Endodermal cell (in vitro differentiated cells): ENCODE data around the gene TMIGD1. TPM values are rescaled to one million over a fixed set of nuclear protein-coding genes. Genes with fewer than 3 reads are reported as not detected.
A peak's percentile ranks its signal among the peaks of the same experiment; 100 is the strongest.

Experiments
- DNase-seq: peaks from one replicate; pipeline ENCODE4 v3.0.0-alpha.2; 2017
- H3K27ac ChIP-seq: 2 replicates; pipeline ENCODE4 v1.5.1; 2013; ENCODE audit warnings: mild to moderate bottlenecking, low read depth, low read length, moderate library complexity
- H3K27me3 ChIP-seq: 2 replicates; pipeline ENCODE4 v1.6.1; 2013; ENCODE audit warnings: mild to moderate bottlenecking, low read length, moderate library complexity; ENCODE audit not compliant: insufficient read depth, control insufficient read depth, poor library complexity, severe bottlenecking
- H3K36me3 ChIP-seq: 2 replicates; pipeline ENCODE4 v1.7.0; 2013; ENCODE audit warnings: mild to moderate bottlenecking, low read length, moderate library complexity; ENCODE audit not compliant: control insufficient read depth, insufficient read depth
- H3K4me1 ChIP-seq: one replicate; pipeline ENCODE4 v1.7.0; 2013; ENCODE audit warnings: low read length; ENCODE audit not compliant: control insufficient read depth, insufficient read depth
- H3K4me3 ChIP-seq: 2 replicates; pipeline ENCODE4 v1.5.1; 2013; ENCODE audit warnings: mild to moderate bottlenecking, low read length, moderate library complexity
- H3K9ac ChIP-seq: 2 replicates; pipeline ENCODE4 v1.6.1; 2013; ENCODE audit warnings: mild to moderate bottlenecking, low read length, moderate library complexity; ENCODE audit not compliant: poor library complexity, severe bottlenecking; ENCODE audit errors: extremely low read depth
- H3K9me3 ChIP-seq: 2 replicates; pipeline ENCODE4 v1.6.1; 2013; ENCODE audit warnings: mild to moderate bottlenecking, low read length, moderate library complexity; ENCODE audit not compliant: control insufficient read depth
- H3K27ac Mint-ChIP-seq: 2 replicates; pipeline ENCODE4 v1.8.0; 2020; ENCODE audit warnings: mixed read lengths
- H3K27me3 Mint-ChIP-seq: 2 replicates; pipeline ENCODE4 v1.8.0; 2021; ENCODE audit warnings: mild to moderate bottlenecking, mixed read lengths; ENCODE audit not compliant: insufficient read depth
- H3K36me3 Mint-ChIP-seq: 2 replicates; pipeline ENCODE4 v1.8.0; 2020; ENCODE audit warnings: low read depth, mixed read lengths
- H3K4me1 Mint-ChIP-seq: 2 replicates; pipeline ENCODE4 v1.8.0; 2020; ENCODE audit warnings: mixed read lengths
- H3K4me3 Mint-ChIP-seq: 2 replicates; pipeline ENCODE4 v1.8.0; 2020; ENCODE audit warnings: mild to moderate bottlenecking, moderate library complexity, mixed read lengths
- H3K9me3 Mint-ChIP-seq: 2 replicates; pipeline ENCODE4 v1.8.0; 2020; ENCODE audit warnings: mild to moderate bottlenecking, mixed read lengths
- WGBS, 2 experiments: methylation state at CpG; one replicate each; pipeline versions ENCODE4 v1.1.5 to v1.1.7; 2013; ENCODE audit warnings: missing lambda C conversion rate in 2 of 2, mixed read lengths in 1 of 2; ENCODE audit not compliant: insufficient coverage in 1 of 2, insufficient read length in 1 of 2; 5-methylcytosine and 5-hydroxymethylcytosine counted together
- long read RNA-seq, 4 experiments: library from polyadenylated mRNA in 2 of 4; library from RNA in 1 of 4; library from capped mRNA in 1 of 4; stranded (forward) in 3 of 4; unstranded in 1 of 4; transcript quantifications; one replicate each; pipeline ENCODE4 v2.0.0, GENCODE V29; 2020 to 2021; ENCODE audit warnings: inconsistent platforms in 1 of 4
- polyA plus RNA-seq, 2 experiments: library from polyadenylated mRNA; stranded (reverse); fragments of 50-300 nt; gene quantifications; one replicate each; pipeline ENCODE4 v1.2.3, GENCODE V29; 2013
- total RNA-seq, 2 donors: library from RNA; stranded (reverse); fragmentation: NEBNext Ultra II Directional in 1 of 2; extraction: Animal tissue kit (Norgen Biotek cat#: 25700) in 1 of 2; gene quantifications; 2 replicates in 1 of 2; 3 replicates in 1 of 2; pipeline ENCODE4 v1.2.1, GENCODE V29; 2021
- TF ChIP-seq, protein P1 (sequence below): fragments of 200-600 bp; sonication (generic); conservative IDR thresholded peaks from 2 replicates; pipeline ENCODE4 v1.5.0; 2021; ENCODE audit warnings: antibody characterized with exemption, mild to moderate bottlenecking

TMIGD1 gene
- total RNA-seq = not detected
- not detected for polyA plus RNA-seq (2013, experiment 1 of 2)
- not detected for polyA plus RNA-seq (2013, experiment 2 of 2)
- long read RNA-seq, experiment 1 = 0 reads
- long read RNA-seq, experiment 2 = 0 reads
- long read RNA-seq, experiment 3 = 0 reads
- long read RNA-seq, experiment 4 = 0 reads

DNA sequence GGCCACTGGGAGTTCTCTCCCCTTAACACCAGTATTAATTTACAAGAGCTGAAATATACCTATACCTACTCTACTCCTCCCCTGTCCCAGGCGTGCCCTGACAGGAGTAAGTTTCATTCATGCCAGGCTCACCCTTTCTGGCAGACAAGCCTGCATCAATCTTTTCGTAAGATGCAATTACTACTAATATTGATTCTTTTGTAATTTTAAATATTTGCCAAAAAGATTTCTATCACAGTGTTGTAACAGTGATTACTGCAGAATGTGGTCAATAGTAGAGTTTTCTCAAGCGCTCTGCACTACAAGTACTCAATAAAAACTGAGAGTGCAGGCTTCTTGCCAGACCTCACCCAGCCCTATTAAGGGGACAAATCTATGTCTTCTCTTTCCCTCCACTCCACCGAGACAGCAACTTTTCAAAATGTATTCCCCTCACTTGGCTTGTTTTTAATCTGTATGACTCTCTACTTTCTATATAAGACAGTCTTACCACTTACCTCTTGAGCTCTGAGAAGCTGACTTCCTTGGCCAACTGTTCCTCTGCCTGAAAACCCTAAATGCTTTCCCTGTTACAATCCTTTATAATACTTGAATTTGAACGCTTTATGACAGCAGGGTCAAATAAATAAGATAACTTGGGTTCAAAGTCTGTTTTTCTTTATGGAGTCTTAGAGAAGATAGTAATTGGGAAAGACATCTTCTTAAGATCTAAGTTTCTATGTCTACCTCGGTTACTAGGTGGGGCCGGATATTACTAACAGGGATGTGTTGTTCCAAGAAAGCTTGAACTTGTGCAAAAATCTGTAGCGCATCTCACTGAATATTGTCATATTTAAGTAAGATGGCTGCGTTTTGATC lies at the start of gene TMIGD1:
TSS of gene TMIGD1 (minus strand) at position 555 of the 858 bp plus-strand sequence. CDS start 1,924 bp downstream, outside the sequence.
- no peaks in the 10 kb centered on the region for H3K36me3 ChIP-seq
- WGBS, 2 experiments = 96 to 97% methylated on average over 7 to 8 of the region's 9 CpGs
- no peaks in the 10 kb centered on the region for H3K9me3 ChIP-seq
- Mint-ChIP-seq H3K27me3 (no peaks in the 10 kb centered on the region), H3K27ac (no peak within 1 kb of the TSS), H3K4me3 (no peak within 1 kb of the TSS), H3K36me3 (no peaks in the 10 kb centered on the region), H3K4me1 (no peaks in the 10 kb centered on the region), H3K9me3 (no peaks in the 10 kb centered on the region)
- no peak within 1 kb of the TSS for H3K9ac ChIP-seq
- H3K4me3 ChIP-seq = no peak within 1 kb of the TSS
- DNase-seq = no peak
- no peaks in the 10 kb centered on the region for H3K4me1 ChIP-seq
- no peaks in the 10 kb centered on the region for H3K27me3 ChIP-seq
- no peak within 1 kb of the TSS for H3K27ac ChIP-seq
- TF ChIP-seq, protein P1, sequence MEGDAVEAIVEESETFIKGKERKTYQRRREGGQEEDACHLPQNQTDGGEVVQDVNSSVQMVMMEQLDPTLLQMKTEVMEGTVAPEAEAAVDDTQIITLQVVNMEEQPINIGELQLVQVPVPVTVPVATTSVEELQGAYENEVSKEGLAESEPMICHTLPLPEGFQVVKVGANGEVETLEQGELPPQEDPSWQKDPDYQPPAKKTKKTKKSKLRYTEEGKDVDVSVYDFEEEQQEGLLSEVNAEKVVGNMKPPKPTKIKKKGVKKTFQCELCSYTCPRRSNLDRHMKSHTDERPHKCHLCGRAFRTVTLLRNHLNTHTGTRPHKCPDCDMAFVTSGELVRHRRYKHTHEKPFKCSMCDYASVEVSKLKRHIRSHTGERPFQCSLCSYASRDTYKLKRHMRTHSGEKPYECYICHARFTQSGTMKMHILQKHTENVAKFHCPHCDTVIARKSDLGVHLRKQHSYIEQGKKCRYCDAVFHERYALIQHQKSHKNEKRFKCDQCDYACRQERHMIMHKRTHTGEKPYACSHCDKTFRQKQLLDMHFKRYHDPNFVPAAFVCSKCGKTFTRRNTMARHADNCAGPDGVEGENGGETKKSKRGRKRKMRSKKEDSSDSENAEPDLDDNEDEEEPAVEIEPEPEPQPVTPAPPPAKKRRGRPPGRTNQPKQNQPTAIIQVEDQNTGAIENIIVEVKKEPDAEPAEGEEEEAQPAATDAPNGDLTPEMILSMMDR = no peak

GRCh38 chr17:30382345-30382744 lies 48.5 kb upstream of the TMIGD1 start:
- Histone ChIP-seq H3K27me3 (peaks cover 7% of the 10 kb centered on the region), H3K4me3 (peak overlapping the region; percentile 92), H3K36me3 (peaks cover 27% of the 10 kb centered on the region), H3K4me1 (peaks cover 14% of the 10 kb centered on the region), H3K27ac (no peak overlapping the region), H3K9me3 (no peaks in the 10 kb centered on the region), H3K9ac (no peak overlapping the region)
- no peaks in the 10 kb centered on the region for H3K9me3 Mint-ChIP-seq
- TF ChIP-seq, protein P1 = no peak
- H3K27me3 Mint-ChIP-seq = peaks cover 9% of the 10 kb centered on the region
- no peak overlapping the region for H3K4me3 Mint-ChIP-seq
- H3K4me1 Mint-ChIP-seq = peaks cover 36% of the 10 kb centered on the region
- H3K27ac Mint-ChIP-seq = no peak overlapping the region
- H3K36me3 Mint-ChIP-seq = peaks cover 17% of the 10 kb centered on the region
- DNase-seq = no peak
- WGBS, 2 experiments = 92 to 100% methylated on average over 1 of the region's 1 CpG

DNA sequence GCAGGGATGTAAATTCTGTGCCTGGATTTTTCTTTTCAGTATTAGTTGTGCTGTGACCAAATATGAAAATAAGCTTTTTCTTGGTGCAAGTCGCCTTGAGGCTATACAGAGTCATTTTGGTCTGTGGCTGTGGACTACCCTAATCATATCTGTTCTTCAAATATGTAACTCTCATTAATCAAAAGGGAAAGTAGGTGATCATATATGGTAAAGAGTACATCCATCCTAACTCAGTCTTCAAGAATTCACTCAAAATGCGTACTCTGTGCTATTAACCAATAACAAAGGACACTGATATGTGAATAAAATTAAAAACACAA lies 47.4 kb upstream of the TMIGD1 start:
- H3K27ac Mint-ChIP-seq = no peak overlapping the region
- H3K4me1 ChIP-seq = peaks cover 18% of the 10 kb centered on the region
- 91% methylated on average over 1 of the region's 2 CpGs; no CpG with 5 or more reads in 1 of the 2 experiments for WGBS, 2 experiments

More for the DNA sequence above, 47.4 kb upstream of the TMIGD1 start:
- Histone ChIP-seq H3K4me3 (peak overlapping the region; percentile 92), H3K9me3 (no peaks in the 10 kb centered on the region), H3K36me3 (peaks cover 17% of the 10 kb centered on the region), H3K27ac (no peak overlapping the region), H3K9ac (no peak overlapping the region), H3K27me3 (peaks cover 7% of the 10 kb centered on the region)
- Mint-ChIP-seq H3K27me3 (peaks cover 12% of the 10 kb centered on the region), H3K4me3 (peak overlapping the region; percentile 77), H3K4me1 (peaks cover 45% of the 10 kb centered on the region), H3K36me3 (peaks cover 11% of the 10 kb centered on the region), H3K9me3 (no peaks in the 10 kb centered on the region)
- TF ChIP-seq, protein P1 = no peak
- DNase-seq = no peak
